Measurements from ENCODE around the gene HPS6. TPM values are rescaled to one million over a fixed set of nuclear protein-coding genes. Genes with fewer than 3 reads are reported as not detected.
A peak's percentile ranks its signal among the peaks of the same experiment; 100 is the strongest.

HPS6 gene
- total RNA-seq, 2 donors from 2014 or later, result 26.1 to 35.9 TPM

DNA sequence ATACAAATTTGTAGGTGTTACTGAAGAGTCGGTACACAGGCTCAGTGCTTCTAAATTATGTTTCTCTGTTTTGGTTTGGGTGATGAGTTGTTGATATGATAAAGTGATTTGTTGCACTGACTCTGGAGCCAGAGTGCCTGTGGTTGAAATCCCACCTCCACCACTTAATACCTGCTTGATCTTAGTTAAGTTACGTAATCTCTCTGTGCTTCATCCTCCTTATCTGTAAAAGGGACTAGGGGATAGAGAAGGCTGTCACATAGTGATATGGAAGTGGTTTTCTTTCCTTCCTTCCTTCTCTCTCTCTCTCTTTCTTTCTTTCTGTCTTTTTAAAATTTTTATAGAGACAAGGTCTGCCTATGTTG lies 664 bp upstream of the HPS6 start:
- no peak for DNase-seq (ENCODE audit: low spot score)
- Histone ChIP-seq H3K9me3 (no peaks in the 10 kb centered on the region), H3K4me3 (peak overlapping the region in 1 of 2 donors; percentile 67), H3K27me3 (replicated peaks; ENCODE audit: insufficient read depth) (no peaks in the 10 kb centered on the region), H3K27ac (peak overlapping the region; percentile 78 to 91), H3K36me3 (no peaks in the 10 kb centered on the region), H3K4me1 (replicated peaks) (peaks cover 6% of the 10 kb centered on the region)
- intact Hi-C loops (cut with DNase I), result no loop called here
- WGBS, result 69% methylated on average over 2 of the region's 2 CpGs
- TF ChIP-seq, protein P1, sequence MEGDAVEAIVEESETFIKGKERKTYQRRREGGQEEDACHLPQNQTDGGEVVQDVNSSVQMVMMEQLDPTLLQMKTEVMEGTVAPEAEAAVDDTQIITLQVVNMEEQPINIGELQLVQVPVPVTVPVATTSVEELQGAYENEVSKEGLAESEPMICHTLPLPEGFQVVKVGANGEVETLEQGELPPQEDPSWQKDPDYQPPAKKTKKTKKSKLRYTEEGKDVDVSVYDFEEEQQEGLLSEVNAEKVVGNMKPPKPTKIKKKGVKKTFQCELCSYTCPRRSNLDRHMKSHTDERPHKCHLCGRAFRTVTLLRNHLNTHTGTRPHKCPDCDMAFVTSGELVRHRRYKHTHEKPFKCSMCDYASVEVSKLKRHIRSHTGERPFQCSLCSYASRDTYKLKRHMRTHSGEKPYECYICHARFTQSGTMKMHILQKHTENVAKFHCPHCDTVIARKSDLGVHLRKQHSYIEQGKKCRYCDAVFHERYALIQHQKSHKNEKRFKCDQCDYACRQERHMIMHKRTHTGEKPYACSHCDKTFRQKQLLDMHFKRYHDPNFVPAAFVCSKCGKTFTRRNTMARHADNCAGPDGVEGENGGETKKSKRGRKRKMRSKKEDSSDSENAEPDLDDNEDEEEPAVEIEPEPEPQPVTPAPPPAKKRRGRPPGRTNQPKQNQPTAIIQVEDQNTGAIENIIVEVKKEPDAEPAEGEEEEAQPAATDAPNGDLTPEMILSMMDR (IDR thresholded peaks at IDR 0.05), result no peak
- no peak for TF ChIP-seq POLR2AphosphoS5 (IDR thresholded peaks at IDR 0.05)
- no peak for TF ChIP-seq POLR2A (IDR thresholded peaks at IDR 0.05)

- peaks cover 6% of the 10 kb centered on the region for H3K4me1 ChIP-seq (replicated peaks)
- intact Hi-C loops (cut with DNase I), result loop anchor here (5.0 kb wide), 1 partner anchor 47 kb away; no protein-coding TSS in a partner anchor
- peak overlapping the region; percentile 78 to 91 for H3K27ac ChIP-seq
- 35% methylated on average over 11 of the region's 63 CpGs for WGBS
- TF ChIP-seq POLR2A (IDR thresholded peaks at IDR 0.05) (no peak), POLR2AphosphoS5 (IDR thresholded peaks at IDR 0.05) (no peak)
- TF ChIP-seq, protein P1 (IDR thresholded peaks at IDR 0.05), result no peak
- H3K9me3 ChIP-seq, result no peaks in the 10 kb centered on the region
- peak overlapping the region; percentile 67 to 97 for H3K4me3 ChIP-seq
- no peaks in the 10 kb centered on the region for H3K27me3 ChIP-seq (replicated peaks; ENCODE audit: insufficient read depth)
- peak; percentile 9 for DNase-seq (ENCODE audit: low spot score)
- no peaks in the 10 kb centered on the region for H3K36me3 ChIP-seq
Measured at GRCh38 chr10:102065561-102066398, 631 bp downstream of the HPS6 start.

GRCh38 chr10:102066399-102067088 lies 1.4 kb downstream of the HPS6 start:
- H3K27ac ChIP-seq, result no peak overlapping the region
- H3K27me3 ChIP-seq (replicated peaks; ENCODE audit: insufficient read depth), result no peaks in the 10 kb centered on the region
- intact Hi-C loops (cut with DNase I), result loop anchor here (5.0 kb wide), 1 partner anchor 46 kb away; no protein-coding TSS in a partner anchor
- TF ChIP-seq, protein P1 (IDR thresholded peaks at IDR 0.05), result no peak
- TF ChIP-seq POLR2A (IDR thresholded peaks at IDR 0.05) (no peak), POLR2AphosphoS5 (IDR thresholded peaks at IDR 0.05) (no peak)
- no peaks in the 10 kb centered on the region for H3K36me3 ChIP-seq
- peaks cover 6% of the 10 kb centered on the region for H3K4me1 ChIP-seq (replicated peaks)
- peak overlapping the region; percentile 67 to 97 for H3K4me3 ChIP-seq
- no peak for DNase-seq (ENCODE audit: low spot score)
- no peaks in the 10 kb centered on the region for H3K9me3 ChIP-seq
- 82% methylated on average over 16 of the region's 16 CpGs for WGBS

- Histone ChIP-seq H3K27ac (no peak overlapping the region), H3K9me3 (no peaks in the 10 kb centered on the region), H3K27me3 (replicated peaks; ENCODE audit: insufficient read depth) (no peaks in the 10 kb centered on the region), H3K4me3 (no peak overlapping the region), H3K36me3 (no peaks in the 10 kb centered on the region), H3K4me1 (replicated peaks) (peaks cover 6% of the 10 kb centered on the region)
- intact Hi-C loops (cut with DNase I), result loop anchor here (5.0 kb wide), 1 partner anchor 45 kb away; no protein-coding TSS in a partner anchor
- TF ChIP-seq, protein P1 (IDR thresholded peaks at IDR 0.05), result no peak
- TF ChIP-seq POLR2A (IDR thresholded peaks at IDR 0.05) (no peak), POLR2AphosphoS5 (IDR thresholded peaks at IDR 0.05) (no peak)
- DNase-seq (ENCODE audit: low spot score), result no peak
- 92% methylated on average over 12 of the region's 18 CpGs for WGBS
Measured at GRCh38 chr10:102067091-102067916, 2.2 kb downstream of the HPS6 start.

Measured in prostate gland (tissue), 2 donors.